Gastrocnemius medialis (tissue), 4 donors: Measurements from ENCODE around the gene FKBP5. TPM values are rescaled to one million over a fixed set of nuclear protein-coding genes. Genes with fewer than 3 reads are reported as not detected.
"Not testable (repeated sequence)": the region's sequence is repeated elsewhere in the genome, so short reads cannot be mapped to it uniquely, and the experiment has no call there.

Experiments used
- ATAC-seq, 2 donors: fragments of 150-250 bp; one replicate each; pipeline ENCODE4 v1.9.1; 2016
- DNase-seq, 2 donors: peaks; one replicate each; pipeline ENCODE4 v3.0.0-alpha.2; 2019
- H3K27ac ChIP-seq, 4 donors: fragments of 200-600 bp; sonication (generic); 1 replicate in 1 of 4; 2 replicates in 3 of 4; pipeline ENCODE4 v1.5.1; 2016 to 2018; ENCODE audit warnings: mild to moderate bottlenecking in 2 of 4, moderate library complexity in 1 of 4
- H3K27me3 ChIP-seq, 3 donors: fragments of 200-600 bp; sonication (generic) in 2 of 3; 1 replicate in 1 of 3; 2 replicates in 2 of 3; pipeline versions ENCODE4 v1.5.1 to v1.6.0; 2016 to 2019; ENCODE audit warnings: mild to moderate bottlenecking in 1 of 3, moderate library complexity in 1 of 3
- H3K36me3 ChIP-seq, 2 donors: fragments of 200-600 bp; sonication (generic) in 1 of 2; one replicate each; pipeline ENCODE4 v1.5.1; 2017 to 2018
- H3K4me1 ChIP-seq, 2 donors: fragments of 200-600 bp; sonication (generic) in 1 of 2; one replicate each; pipeline ENCODE4 v1.5.1; 2016 to 2017; ENCODE audit warnings: mild to moderate bottlenecking in 2 of 2
- H3K4me3 ChIP-seq, 4 donors: fragments of 200-600 bp; sonication (generic) in 3 of 4; 1 replicate in 1 of 4; 2 replicates in 3 of 4; pipeline ENCODE4 v1.5.1; 2016 to 2019; ENCODE audit warnings: mild to moderate bottlenecking in 2 of 4
- H3K9me3 ChIP-seq, 3 donors: fragments of 200-600 bp; sonication (generic) in 2 of 3; 1 replicate in 1 of 3; 2 replicates in 2 of 3; pipeline ENCODE4 v1.5.1; 2016 to 2019
- CTCF ChIP-seq, 5 experiments: fragments of 450-650 bp in 3 of 5; fragments of 200-600 bp in 2 of 5; sonication (generic) in 2 of 5; IDR thresholded peaks in 4 of 5; conservative IDR thresholded peaks in 1 of 5; 1 replicate in 4 of 5; 2 replicates in 1 of 5; pipeline ENCODE4 v1.5.1; 2016 to 2019; ENCODE audit warnings: antibody characterized with exemption in 5 of 5, mild to moderate bottlenecking in 3 of 5, moderate library complexity in 3 of 5
- POLR2A ChIP-seq, 2 donors: fragments of 450-650 bp; IDR thresholded peaks; one replicate each; pipeline ENCODE4 v1.6.1; 2017; ENCODE audit warnings: antibody characterized with exemption in 2 of 2, mild to moderate bottlenecking in 2 of 2, moderate library complexity in 2 of 2
- in situ Hi-C, 4 donors: fragments of 200-750 bp; cut with MboI; loops; one replicate each; pipeline versions ENCODE4 v1.15.0 to v1.8.0; 2017; ENCODE audit warnings: low sequenced_read_pairs in 4 of 4
- intact Hi-C: fragments of 100-400 bp; cut with DNase I; formaldehyde crosslinking; loops from one replicate; pipeline ENCODE4 v1.15.1; 2023; ENCODE audit warnings: low total_unique reads
- total RNA-seq, 4 donors: library from RNA; depleted of rRNA; stranded (reverse); fragments of >200 nt; gene quantifications; one replicate each; pipeline versions ENCODE4 v1.1.0 to v1.2.3, GENCODE V29; 2016

Gene FKBP5
- total RNA-seq, 4 donors from 2014 or later, result 665 to 1,753 (median 1,205) TPM

DNA sequence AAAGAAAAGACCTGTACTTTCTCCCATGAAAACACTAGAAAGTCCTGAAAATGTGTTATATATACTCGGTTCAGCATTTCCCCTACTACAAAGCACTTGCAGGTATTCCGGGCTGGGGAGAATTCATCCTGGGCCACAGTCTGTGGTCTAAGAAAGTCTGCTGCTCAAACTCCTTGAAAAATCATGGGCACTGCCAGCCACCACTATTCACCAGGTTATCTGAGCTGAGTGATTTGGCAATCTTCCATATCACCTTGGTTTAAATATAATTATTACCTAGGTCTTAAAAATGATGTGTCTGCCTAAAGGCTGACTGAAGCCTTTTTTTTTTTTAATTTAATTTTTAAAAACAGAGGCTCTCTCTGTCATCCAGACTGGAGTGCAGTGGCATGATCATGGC, 11.3 kb downstream of the FKBP5 start:
- H3K27ac ChIP-seq, result peak overlapping the region; percentile 48 to 97 (median 80)
- ATAC-seq, result peak in 1 of 2 donors; percentile 25

DNA sequence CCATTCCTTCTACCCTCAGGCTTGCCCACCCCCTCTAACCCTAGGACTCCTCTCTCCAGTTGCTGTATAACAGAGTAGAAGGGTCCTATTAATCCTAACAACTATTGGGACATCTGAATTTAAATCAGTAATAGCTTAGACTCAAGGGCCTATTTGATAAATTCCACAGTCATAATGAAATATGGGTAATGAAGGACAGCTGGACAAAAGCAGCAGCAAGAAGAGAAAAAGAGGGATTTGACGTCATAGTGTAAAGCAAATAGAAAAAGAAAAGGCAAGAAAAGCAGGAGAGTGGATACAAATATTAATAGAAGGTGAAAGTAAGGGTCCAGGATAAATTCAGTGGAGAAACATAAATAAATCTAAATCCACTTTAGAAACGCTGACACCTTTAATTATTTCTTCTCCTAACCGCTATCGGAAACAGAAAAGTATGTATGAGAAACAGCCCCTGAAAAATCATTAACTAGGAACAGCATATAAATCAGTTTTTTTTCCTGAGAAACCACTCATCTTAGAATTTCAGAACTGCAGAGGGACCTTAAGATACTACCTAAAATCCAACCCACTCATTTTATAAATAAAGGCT, 12.8 kb downstream of the FKBP5 start:
- intact Hi-C loops, result no loop called here
- TF ChIP-seq POLR2A (IDR thresholded peaks at IDR 0.05) (no peak), CTCF (IDR thresholded peaks at IDR 0.05 in 4 of 5, conservative IDR thresholded peaks at IDR 0.05 in 1 of 5) (no peak)
- Histone ChIP-seq H3K9me3 (no peaks in the 10 kb centered on the region), H3K36me3 (peaks cover 0 to 55% of the 10 kb centered on the region in 2 donors), H3K27me3 (no peaks in the 10 kb centered on the region), H3K4me1 (peaks cover 72 to 88% of the 10 kb centered on the region in 2 donors), H3K27ac (peak overlapping the region; percentile 5 to 97 (median 80)), H3K4me3 (peak overlapping the region; percentile 0 to 85 (median 44))
- in situ Hi-C loops, result loop anchor here in 1 of 4 donors (10.0 kb wide), 1 partner anchor 51 kb away; no protein-coding TSS in a partner anchor
- no peak for DNase-seq
- no peak for ATAC-seq

More for the DNA sequence above, 11.3 kb downstream of the FKBP5 start:
- Histone ChIP-seq H3K4me1 (peaks cover 86 to 91% of the 10 kb centered on the region in 2 donors), H3K4me3 (peak overlapping the region; percentile 4 to 85 (median 45)), H3K9me3 (no peaks in the 10 kb centered on the region), H3K36me3 (peaks cover 0 to 68% of the 10 kb centered on the region in 2 donors), H3K27me3 (no peaks in the 10 kb centered on the region)
- DNase-seq, result no peak
- intact Hi-C loops, result no loop called here
- no peak for TF ChIP-seq POLR2A (IDR thresholded peaks at IDR 0.05)
- TF ChIP-seq CTCF (IDR thresholded peaks at IDR 0.05 in 4 of 5, conservative IDR thresholded peaks at IDR 0.05 in 1 of 5), result no peak
- in situ Hi-C loops, result loop anchor here in 1 of 4 donors (10.0 kb wide), 1 partner anchor 53 kb away; no protein-coding TSS in a partner anchor

- DNase-seq, result no peak
- H3K9me3 ChIP-seq, result no peaks in the 10 kb centered on the region
- no peak for ATAC-seq
- peaks cover 74 to 91% of the 10 kb centered on the region in 2 donors for H3K4me1 ChIP-seq
- in situ Hi-C loops, result loop anchor here in 1 of 4 donors (10.0 kb wide), 1 partner anchor 50 kb away; no protein-coding TSS in a partner anchor
- peaks cover 0 to 47% of the 10 kb centered on the region in 2 donors for H3K36me3 ChIP-seq
- intact Hi-C loops, result no loop called here
- H3K27ac ChIP-seq, result peak overlapping the region; percentile 6 to 97 (median 40)
- no peak for TF ChIP-seq POLR2A (IDR thresholded peaks at IDR 0.05)
- no peak for TF ChIP-seq CTCF (IDR thresholded peaks at IDR 0.05 in 4 of 5, conservative IDR thresholded peaks at IDR 0.05 in 1 of 5)
- H3K27me3 ChIP-seq, result no peaks in the 10 kb centered on the region
- peak overlapping the region in 3 of 4 donors; percentile 0 to 85 (median 11) for H3K4me3 ChIP-seq
Observed at GRCh38 chr6:35674594-35674993, 14.1 kb downstream of the FKBP5 start.

DNA sequence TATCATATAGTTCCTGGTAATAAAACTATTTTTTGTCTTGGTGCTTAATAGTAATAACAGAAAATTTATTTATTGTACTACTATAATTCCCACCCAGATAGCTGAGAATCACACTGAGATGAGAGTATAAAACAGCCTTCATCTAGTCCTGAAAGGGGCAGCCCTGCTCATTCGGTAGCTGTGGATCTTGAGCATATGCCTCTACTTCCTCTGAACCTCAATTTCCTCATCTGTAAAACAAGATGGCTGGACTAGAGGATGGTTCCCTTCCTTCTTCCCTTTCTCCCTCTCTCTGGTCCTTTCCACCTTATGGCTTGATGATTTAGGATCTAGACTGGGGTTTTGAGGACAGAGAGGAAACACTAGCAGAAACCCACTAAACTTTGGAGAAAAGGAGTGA, 15.0 kb downstream of the FKBP5 start:
- Histone ChIP-seq H3K4me1 (peaks cover 73 to 91% of the 10 kb centered on the region in 2 donors), H3K9me3 (no peaks in the 10 kb centered on the region), H3K27me3 (no peaks in the 10 kb centered on the region), H3K27ac (peak overlapping the region; percentile 6 to 97 (median 40)), H3K36me3 (peaks cover 0 to 40% of the 10 kb centered on the region in 2 donors), H3K4me3 (peak overlapping the region in 2 of 4 donors; percentile 11 to 29)
- no peak for DNase-seq
- in situ Hi-C loops, result loop anchor here in 1 of 4 donors (10.0 kb wide), 1 partner anchor 49 kb away; no protein-coding TSS in a partner anchor
- TF ChIP-seq CTCF (IDR thresholded peaks at IDR 0.05 in 4 of 5, conservative IDR thresholded peaks at IDR 0.05 in 1 of 5) (no peak), POLR2A (IDR thresholded peaks at IDR 0.05) (no peak)
- no peak for ATAC-seq
- intact Hi-C loops, result no loop called here

DNA sequence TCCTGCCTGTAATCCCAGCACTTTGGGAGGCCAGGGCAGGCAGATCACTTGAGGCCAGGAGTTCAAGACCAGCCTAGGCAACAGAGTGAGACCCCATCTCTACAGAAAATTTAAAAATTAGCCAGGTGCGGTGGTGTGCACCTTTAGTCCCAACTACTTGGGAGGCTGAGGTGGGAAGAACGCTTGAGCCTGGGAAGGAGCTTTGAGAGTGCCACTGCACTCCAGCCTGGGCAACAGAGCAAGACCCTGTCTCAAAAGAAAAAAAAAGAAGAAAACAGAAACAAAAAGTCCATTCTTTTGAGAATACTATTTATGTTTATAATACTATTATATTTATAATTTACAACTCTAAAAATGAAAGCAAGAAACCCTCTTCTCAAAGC, 15.4 kb downstream of the FKBP5 start:
- intact Hi-C loops, DNase-seq, H3K9me3 ChIP-seq, H3K27me3 ChIP-seq, ATAC-seq: not testable (repeated sequence)
- Histone ChIP-seq H3K27ac (peak overlapping the region; percentile 5 to 42 (median 33)), H3K4me3 (peak overlapping the region in 2 of 4 donors; percentile 11), H3K36me3 (peaks cover 0 to 35% of the 10 kb centered on the region in 2 donors), H3K4me1 (peaks cover 74 to 91% of the 10 kb centered on the region in 2 donors)
- in situ Hi-C loops, result loop anchor here in 1 of 4 donors (10.0 kb wide), 1 partner anchor 48 kb away; no protein-coding TSS in a partner anchor

GRCh38 chr6:35670453-35670852, 18.3 kb downstream of the FKBP5 start:
- Histone ChIP-seq H3K4me3 (peak overlapping the region in 2 of 4 donors; percentile 6 to 35), H3K27ac (peak overlapping the region in 1 of 4 donors; percentile 15), H3K36me3 (peaks cover 0 to 24% of the 10 kb centered on the region in 2 donors), H3K4me1 (peaks cover 77 to 94% of the 10 kb centered on the region in 2 donors)
- ATAC-seq, H3K9me3 ChIP-seq, DNase-seq, intact Hi-C loops, H3K27me3 ChIP-seq: not testable (repeated sequence)
- in situ Hi-C loops, result loop anchor here in 1 of 4 donors (10.0 kb wide), 1 partner anchor 46 kb away; no protein-coding TSS in a partner anchor
